K562 (cell line): Measurements from ENCODE around the gene NABP2. TPM values are rescaled to one million over a fixed set of nuclear protein-coding genes. Genes with fewer than 3 reads are reported as not detected.
A peak's percentile ranks its signal among the peaks of the same experiment; 100 is the strongest.

ENCODE experiments used
- CBFA2T3 ChIP-seq: fragments of 450-650 bp; IDR thresholded peaks from 2 replicates; pipeline ENCODE4 v1.6.1; 2017
- CBX1 ChIP-seq: sonication (generic); IDR thresholded peaks from 2 replicates; pipeline ENCODE4 v1.6.1; 2016; ENCODE audit warnings: antibody characterized with exemption, low read depth, mild to moderate bottlenecking
- HSF4 ChIP-seq: fragments of 250-450 bp; sonication (Bioruptor Pico); IDR thresholded peaks from 2 replicates; pipeline ENCODE4 v2.1.2; 2022; ENCODE audit warnings: mild to moderate bottlenecking, moderate library complexity, borderline replicate concordance
- MBD2 ChIP-seq: sonication (generic); IDR thresholded peaks from 2 replicates; pipeline ENCODE4 v1.6.1; 2016; ENCODE audit warnings: low read depth, borderline replicate concordance
- MIER1 ChIP-seq: fragments of 450-650 bp; IDR thresholded peaks from 2 replicates; pipeline ENCODE4 v1.6.1; 2016; ENCODE audit warnings: antibody characterized with exemption, mild to moderate bottlenecking, low read depth
- NCOA4 ChIP-seq: fragments of 450-650 bp; IDR thresholded peaks from 2 replicates; pipeline ENCODE4 v1.6.1; 2018; ENCODE audit warnings: mild to moderate bottlenecking; ENCODE audit not compliant: partially characterized antibody
- SP2 ChIP-seq: IDR thresholded peaks from 2 replicates; pipeline ENCODE4 v1.6.1; 2011; ENCODE audit warnings: mild to moderate bottlenecking, low read depth, low read length, moderate library complexity; ENCODE audit not compliant: poor library complexity, severe bottlenecking; ENCODE audit errors: extremely low read depth
- TCF3 ChIP-seq: sonication (generic); formaldehyde crosslinking; IDR thresholded peaks from 2 replicates; pipeline ENCODE4 v1.4.0; 2020; ENCODE audit warnings: mild to moderate bottlenecking, missing genetic modification reagents
- ZFP36 ChIP-seq: fragments of 150-350 bp; IDR thresholded peaks from 2 replicates; pipeline ENCODE4 v1.6.1; 2018; ENCODE audit warnings: low read length, low read depth; ENCODE audit not compliant: partially characterized antibody
- ZNF197 ChIP-seq: fragments of 200-800 bp; sonication (Bioruptor generic); IDR thresholded peaks from 2 replicates; pipeline ENCODE4 v1.6.1; 2016; ENCODE audit warnings: low read depth, missing genetic modification characterization, missing compliant biosample characterization
- polyA plus RNA-seq, 8 experiments: library from polyadenylated mRNA; depleted of rRNA in 4 of 8; stranded (reverse) in 5 of 8; unstranded in 3 of 8; fragments of >200 nt; fragmentation: Nextera tagmentation in 2 of 8; fragmentation: Illumina TruSeq in 1 of 8; extraction: Ambion mirVana in 2 of 8; extraction: Trizol in 1 of 8; gene quantifications; 2 replicates each; pipeline versions ENCODE4 v1.2.1 to v1.2.3, GENCODE V29; 2011 to 2014; ENCODE audit warnings: inconsistent platforms in 1 of 8, missing spikeins in 1 of 8
- total RNA-seq, 7 experiments: library from RNA; depleted of rRNA in 6 of 7; stranded (reverse); fragments of >200 nt in 6 of 7; fragmentation: Illumina TruSeq in 2 of 7; extraction: Trizol in 2 of 7; gene quantifications; 2 replicates each; pipeline versions ENCODE4 v1.2.1 to v1.2.3, GENCODE V29; 2011 to 2021; ENCODE audit warnings: low replicate concordance in 1 of 7
- TF ChIP-seq, protein P1 (sequence below): fragments of 450-650 bp; formaldehyde crosslinking; IDR thresholded peaks from 2 replicates; pipeline ENCODE4 v1.4.0; 2020; ENCODE audit warnings: mild to moderate bottlenecking, moderate library complexity
- TF ChIP-seq, protein P2 (sequence below): sonication (generic); formaldehyde crosslinking; IDR thresholded peaks from 2 replicates; pipeline ENCODE4 v1.8.0; 2022; ENCODE audit warnings: mild to moderate bottlenecking, low read depth, missing genetic modification reagents
- TF ChIP-seq, protein P3 (sequence below): fragments of 250-450 bp; sonication (Bioruptor Pico); IDR thresholded peaks from 2 replicates; pipeline ENCODE4 v1.8.0; 2021; ENCODE audit warnings: borderline replicate concordance, mild to moderate bottlenecking, moderate library complexity; ENCODE audit not compliant: poor library complexity, severe bottlenecking

The NABP2 gene
- total and polyA plus RNA-seq, 9 of the 15 experiments (the other 6 are each of a cell fraction or from before 2014, with no cell fraction given): 11.3 to 60.6 (median 43.5) TPM

DNA sequence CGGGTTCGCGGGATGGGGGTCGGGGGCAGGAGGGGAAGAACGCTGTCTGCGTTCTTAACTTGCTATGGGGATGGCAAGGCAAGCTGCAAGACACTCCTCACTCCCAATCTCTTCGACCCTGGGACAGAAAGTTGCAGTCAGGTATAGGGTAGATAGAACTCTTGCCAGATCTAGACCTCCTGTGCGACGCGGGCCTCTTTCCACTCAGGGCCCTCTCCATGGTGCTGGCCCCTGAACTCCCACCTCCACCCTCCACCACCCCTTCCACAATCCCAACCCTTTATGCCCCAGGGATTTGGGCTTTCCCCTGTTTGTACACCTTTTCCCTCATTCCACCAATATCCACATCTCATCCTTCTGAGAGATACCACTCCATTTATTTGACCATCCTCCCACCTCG lies 812 bp downstream of the NABP2 start (continued):
- TF ChIP-seq ZNF197 (CRISPR knock-in tag) (0 out of 2 replicates have a peak, but pooled peaks have one; percentile 22), MBD2 (no peak), MIER1 (peak; percentile 81; the same call in 1 of the 2 replicates), ZFP36 (no peak), TCF3 (CRISPR knock-in tag) (no peak), SP2 (no peak), NCOA4 (no peak), CBFA2T3 (no peak), CBX1 (no peak), HSF4 (no peak)
- TF ChIP-seq, protein P1, sequence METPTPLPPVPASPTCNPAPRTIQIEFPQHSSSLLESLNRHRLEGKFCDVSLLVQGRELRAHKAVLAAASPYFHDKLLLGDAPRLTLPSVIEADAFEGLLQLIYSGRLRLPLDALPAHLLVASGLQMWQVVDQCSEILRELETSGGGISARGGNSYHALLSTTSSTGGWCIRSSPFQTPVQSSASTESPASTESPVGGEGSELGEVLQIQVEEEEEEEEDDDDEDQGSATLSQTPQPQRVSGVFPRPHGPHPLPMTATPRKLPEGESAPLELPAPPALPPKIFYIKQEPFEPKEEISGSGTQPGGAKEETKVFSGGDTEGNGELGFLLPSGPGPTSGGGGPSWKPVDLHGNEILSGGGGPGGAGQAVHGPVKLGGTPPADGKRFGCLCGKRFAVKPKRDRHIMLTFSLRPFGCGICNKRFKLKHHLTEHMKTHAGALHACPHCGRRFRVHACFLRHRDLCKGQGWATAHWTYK (CRISPR knock-in tag): no peak
- TF ChIP-seq, protein P2, sequence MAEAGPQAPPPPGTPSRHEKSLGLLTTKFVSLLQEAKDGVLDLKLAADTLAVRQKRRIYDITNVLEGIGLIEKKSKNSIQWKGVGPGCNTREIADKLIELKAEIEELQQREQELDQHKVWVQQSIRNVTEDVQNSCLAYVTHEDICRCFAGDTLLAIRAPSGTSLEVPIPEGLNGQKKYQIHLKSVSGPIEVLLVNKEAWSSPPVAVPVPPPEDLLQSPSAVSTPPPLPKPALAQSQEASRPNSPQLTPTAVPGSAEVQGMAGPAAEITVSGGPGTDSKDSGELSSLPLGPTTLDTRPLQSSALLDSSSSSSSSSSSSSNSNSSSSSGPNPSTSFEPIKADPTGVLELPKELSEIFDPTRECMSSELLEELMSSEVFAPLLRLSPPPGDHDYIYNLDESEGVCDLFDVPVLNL (CRISPR knock-in tag): peak; percentile 58; the same call in 1 of the 2 replicates
- TF ChIP-seq, protein P3, sequence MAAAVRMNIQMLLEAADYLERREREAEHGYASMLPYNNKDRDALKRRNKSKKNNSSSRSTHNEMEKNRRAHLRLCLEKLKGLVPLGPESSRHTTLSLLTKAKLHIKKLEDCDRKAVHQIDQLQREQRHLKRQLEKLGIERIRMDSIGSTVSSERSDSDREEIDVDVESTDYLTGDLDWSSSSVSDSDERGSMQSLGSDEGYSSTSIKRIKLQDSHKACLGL (CRISPR knock-in tag): no peak
- TF ChIP-seq, all 486 proteins: peak for 6
